GM12873 (cell line): ENCODE data around the gene ZNF618.

Experiments used
- TF ChIP-seq, protein P1 (sequence below): IDR thresholded peaks from 2 replicates; pipeline ENCODE4 v1.5.1; 2012; ENCODE audit warnings: low read depth, mild to moderate bottlenecking, moderate library complexity, low read length, control low read depth; ENCODE audit not compliant: insufficient read depth; ENCODE audit errors: missing control alignments

The ZNF618 gene

GRCh38 chr9:113911850-113912557 lies 35.9 kb downstream of the ZNF618 start:
- TF ChIP-seq, protein P1, sequence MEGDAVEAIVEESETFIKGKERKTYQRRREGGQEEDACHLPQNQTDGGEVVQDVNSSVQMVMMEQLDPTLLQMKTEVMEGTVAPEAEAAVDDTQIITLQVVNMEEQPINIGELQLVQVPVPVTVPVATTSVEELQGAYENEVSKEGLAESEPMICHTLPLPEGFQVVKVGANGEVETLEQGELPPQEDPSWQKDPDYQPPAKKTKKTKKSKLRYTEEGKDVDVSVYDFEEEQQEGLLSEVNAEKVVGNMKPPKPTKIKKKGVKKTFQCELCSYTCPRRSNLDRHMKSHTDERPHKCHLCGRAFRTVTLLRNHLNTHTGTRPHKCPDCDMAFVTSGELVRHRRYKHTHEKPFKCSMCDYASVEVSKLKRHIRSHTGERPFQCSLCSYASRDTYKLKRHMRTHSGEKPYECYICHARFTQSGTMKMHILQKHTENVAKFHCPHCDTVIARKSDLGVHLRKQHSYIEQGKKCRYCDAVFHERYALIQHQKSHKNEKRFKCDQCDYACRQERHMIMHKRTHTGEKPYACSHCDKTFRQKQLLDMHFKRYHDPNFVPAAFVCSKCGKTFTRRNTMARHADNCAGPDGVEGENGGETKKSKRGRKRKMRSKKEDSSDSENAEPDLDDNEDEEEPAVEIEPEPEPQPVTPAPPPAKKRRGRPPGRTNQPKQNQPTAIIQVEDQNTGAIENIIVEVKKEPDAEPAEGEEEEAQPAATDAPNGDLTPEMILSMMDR, result no peak

- TF ChIP-seq, protein P1, result no peak
These were observed 36.7 kb downstream of the ZNF618 start for GRCh38 chr9:113912816-113913215.

DNA sequence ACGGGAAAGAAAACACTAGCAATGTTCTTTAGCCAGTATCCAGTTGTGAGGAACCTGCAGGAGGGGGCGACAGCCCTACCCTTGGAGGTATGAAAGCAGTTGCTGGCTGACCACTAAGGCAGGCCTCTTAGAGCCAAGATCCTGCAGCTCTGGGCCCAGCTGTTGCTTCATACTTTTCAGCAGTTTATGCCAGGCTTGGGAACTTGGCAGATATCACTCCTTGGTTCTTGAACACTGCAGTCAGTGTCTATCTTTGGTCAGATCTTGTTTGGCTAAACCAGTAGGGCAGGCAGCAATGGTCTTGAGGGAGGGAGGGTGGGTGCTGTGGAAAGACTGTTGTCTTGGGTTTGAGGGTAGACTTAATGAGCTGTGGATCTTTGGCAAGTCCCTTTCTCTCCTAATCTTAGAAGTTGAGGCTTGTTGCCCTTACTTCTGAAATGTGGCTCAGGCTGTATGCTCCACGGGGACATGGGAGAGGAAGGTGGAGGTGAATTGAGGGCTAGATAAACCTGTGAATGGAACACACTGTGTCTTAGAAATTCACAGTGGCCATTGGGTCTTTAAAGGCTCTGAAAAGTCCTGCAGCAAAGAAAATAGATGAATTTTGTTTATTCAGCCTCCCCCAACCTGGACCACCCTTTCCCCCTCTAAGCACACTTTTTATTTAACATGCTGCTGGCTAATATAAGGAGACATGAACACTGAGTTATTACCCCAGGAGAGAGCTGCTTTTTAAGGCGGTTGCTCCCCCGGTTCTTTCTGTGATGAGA lies 37.5 kb downstream of the ZNF618 start:
- TF ChIP-seq, protein P1, result no peak

DNA sequence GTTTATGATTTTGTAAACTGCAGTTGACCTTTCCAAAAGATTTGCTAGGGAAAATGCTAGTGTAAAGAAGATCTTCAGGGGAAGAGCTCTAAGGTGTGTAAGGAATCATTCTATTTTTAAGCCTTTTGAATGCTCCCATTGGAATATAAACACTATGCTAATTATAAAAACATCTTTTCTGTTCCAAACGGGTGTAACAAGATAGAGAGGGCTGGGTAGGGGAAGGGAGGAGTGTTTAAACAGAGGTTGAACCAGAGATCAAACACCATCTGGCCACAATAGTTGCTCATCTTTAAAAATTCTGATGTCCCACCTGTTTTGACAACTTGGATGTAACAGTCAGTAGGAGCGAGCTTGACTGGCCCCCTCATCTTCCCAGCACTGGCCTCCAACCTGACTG lies 38.4 kb downstream of the ZNF618 start:
- TF ChIP-seq, protein P1, result no peak

- TF ChIP-seq, protein P1, result no peak
These were observed 39.8 kb downstream of the ZNF618 start for GRCh38 chr9:113915817-113916434.

GRCh38 chr9:113916931-113917330 lies 40.8 kb downstream of the ZNF618 start:
- TF ChIP-seq, protein P1, result no peak

- TF ChIP-seq, protein P1, result no peak
These were observed 42.7 kb downstream of the ZNF618 start for GRCh38 chr9:113918697-113919350.
